Measurements from ENCODE around the gene EHBP1. TPM values are rescaled to one million over a fixed set of nuclear protein-coding genes. Genes with fewer than 3 reads are reported as not detected.

Gene EHBP1
- total RNA-seq, 5 donors from 2014 or later (not counting 1 experiment from before 2014, with no cell fraction given): 22.1 to 28.7 (median 26.1) TPM

DNA sequence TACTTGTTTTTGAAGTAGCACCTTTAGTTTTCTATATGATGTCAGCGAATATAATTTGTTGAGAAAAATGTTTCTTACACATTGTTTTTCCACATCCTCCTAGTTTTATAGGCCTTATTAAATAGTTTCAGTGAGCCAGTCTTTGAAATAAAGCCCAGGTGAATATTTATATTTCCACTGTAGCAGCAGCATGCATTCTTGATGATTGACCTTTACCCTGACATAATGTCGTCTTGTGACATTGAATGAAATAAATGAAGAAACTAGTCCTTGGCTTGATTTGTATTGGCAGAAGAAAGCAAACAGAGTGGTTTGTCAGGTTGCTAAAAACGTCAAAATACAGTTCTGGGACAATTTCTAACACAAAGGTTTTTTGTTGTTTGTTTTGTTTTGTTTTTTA, 84.4 kb downstream of the EHBP1 start:
- Histone ChIP-seq H3K36me3 (ENCODE audit: control insufficient read depth in 2 of 2, extremely low read depth in 1 of 2, insufficient read depth in 1 of 2, low read length in 1 of 2) (no peaks in the 10 kb centered on the region), H3K9me3 (no peaks in the 10 kb centered on the region), H3K27ac (ENCODE audit: low read length) (no peak overlapping the region), H3K4me3 (ENCODE audit: control insufficient read depth in 1 of 2, extremely low read depth in 1 of 2, low read length in 1 of 2) (no peak overlapping the region), H3K4me1 (ENCODE audit: control insufficient read depth in 1 of 2, extremely low read depth in 1 of 2, insufficient read depth in 2 of 2, low read length in 2 of 2) (no peaks in the 10 kb centered on the region), H3K27me3 (replicated peaks in 1 of 2; ENCODE audit: control insufficient read depth in 2 of 2, extremely low read depth in 1 of 2, insufficient read depth in 2 of 2, low read length in 1 of 2) (no peaks in the 10 kb centered on the region)
- Mint-ChIP-seq H3K4me3 (no peak overlapping the region), H3K27ac (no peak overlapping the region), H3K36me3 (no peaks in the 10 kb centered on the region), H3K9me3 (no peaks in the 10 kb centered on the region), H3K4me1 (peaks cover 0 to 12% (median 3%) of the 10 kb centered on the region in 3 donors), H3K27me3 (no peaks in the 10 kb centered on the region)
- ATAC-seq (replicated peaks in 1 of 4) (no peak), DNase-seq (no peak)
- ChIA-PET POLR2A (no interaction called here), CTCF (no interaction called here)
- 100% methylated on average over 1 of the region's 3 CpGs for WGBS (ENCODE audit: insufficient coverage)

- POLR2A ChIA-PET: no interaction called here
- ATAC-seq (replicated peaks in 1 of 4) (no peak), DNase-seq (no peak)
- Histone ChIP-seq H3K27me3 (replicated peaks in 1 of 2; ENCODE audit: control insufficient read depth in 2 of 2, extremely low read depth in 1 of 2, insufficient read depth in 2 of 2, low read length in 1 of 2) (no peaks in the 10 kb centered on the region), H3K9me3 (no peaks in the 10 kb centered on the region), H3K4me3 (ENCODE audit: control insufficient read depth in 1 of 2, extremely low read depth in 1 of 2, low read length in 1 of 2) (no peak overlapping the region), H3K4me1 (ENCODE audit: control insufficient read depth in 1 of 2, extremely low read depth in 1 of 2, insufficient read depth in 2 of 2, low read length in 2 of 2) (no peaks in the 10 kb centered on the region), H3K36me3 (ENCODE audit: control insufficient read depth in 2 of 2, extremely low read depth in 1 of 2, insufficient read depth in 1 of 2, low read length in 1 of 2) (no peaks in the 10 kb centered on the region), H3K27ac (ENCODE audit: low read length) (no peak overlapping the region)
- Mint-ChIP-seq H3K4me1 (peaks cover 0 to 12% (median 3%) of the 10 kb centered on the region in 3 donors), H3K36me3 (no peaks in the 10 kb centered on the region), H3K9me3 (no peaks in the 10 kb centered on the region), H3K27ac (no peak overlapping the region), H3K27me3 (no peaks in the 10 kb centered on the region), H3K4me3 (no peak overlapping the region)
- CTCF ChIA-PET: no interaction called here
- no CpG with 5 or more reads among the region's 2 CpGs for WGBS (ENCODE audit: insufficient coverage)
Observed at GRCh38 chr2:62792408-62792807, 86.9 kb downstream of the EHBP1 start.

DNA sequence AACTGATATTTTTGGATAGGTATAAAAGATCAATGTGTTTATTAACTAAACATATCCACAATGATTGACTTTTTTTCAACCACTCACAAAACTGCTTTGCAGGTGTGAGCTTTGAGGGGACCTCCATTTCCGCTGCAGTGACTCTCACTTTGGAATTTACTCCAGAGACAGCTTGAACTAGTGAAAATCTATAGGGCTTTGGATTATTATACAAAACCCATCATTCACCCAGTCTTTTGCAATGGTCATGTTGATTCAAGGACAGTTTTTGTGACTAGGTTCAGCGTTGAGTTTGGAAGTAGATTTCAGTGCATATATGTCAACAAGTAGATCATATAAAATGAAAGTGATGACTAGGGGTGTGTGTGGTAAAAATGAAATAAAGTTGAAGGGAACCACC, 87.7 kb downstream of the EHBP1 start:
- ChIA-PET POLR2A (interaction anchor here in 1 of 2 donors (0.7 kb wide), 1 partner anchor 50 kb away, joined by 3 read pairs; no protein-coding TSS in a partner anchor), CTCF (interaction anchor here in 1 of 2 donors (0.6 kb wide), 1 partner anchor 15 kb away, joined by 3 read pairs; no protein-coding TSS in a partner anchor)
- Mint-ChIP-seq H3K4me3 (no peak overlapping the region), H3K4me1 (peaks cover 0 to 11% (median 3%) of the 10 kb centered on the region in 3 donors), H3K27me3 (no peaks in the 10 kb centered on the region), H3K27ac (no peak overlapping the region), H3K36me3 (peaks cover 3% of the 10 kb centered on the region), H3K9me3 (no peaks in the 10 kb centered on the region)
- Histone ChIP-seq H3K4me3 (ENCODE audit: control insufficient read depth in 1 of 2, extremely low read depth in 1 of 2, low read length in 1 of 2) (no peak overlapping the region), H3K27ac (ENCODE audit: low read length) (no peak overlapping the region), H3K36me3 (ENCODE audit: control insufficient read depth in 2 of 2, extremely low read depth in 1 of 2, insufficient read depth in 1 of 2, low read length in 1 of 2) (no peaks in the 10 kb centered on the region), H3K27me3 (replicated peaks in 1 of 2; ENCODE audit: control insufficient read depth in 2 of 2, extremely low read depth in 1 of 2, insufficient read depth in 2 of 2, low read length in 1 of 2) (no peaks in the 10 kb centered on the region), H3K4me1 (ENCODE audit: control insufficient read depth in 1 of 2, extremely low read depth in 1 of 2, insufficient read depth in 2 of 2, low read length in 2 of 2) (no peaks in the 10 kb centered on the region), H3K9me3 (no peaks in the 10 kb centered on the region)
- WGBS (ENCODE audit: insufficient coverage): 100% methylated on average over 1 of the region's 2 CpGs
- no peak for DNase-seq
- no peak for ATAC-seq (replicated peaks in 1 of 4)

- no CpG with 5 or more reads among the region's 2 CpGs for WGBS (ENCODE audit: insufficient coverage)
- no peak overlapping the region for H3K27ac Mint-ChIP-seq
- CTCF ChIA-PET: no interaction called here
- ATAC-seq (replicated peaks in 1 of 4): no peak
- POLR2A ChIA-PET: no interaction called here
- H3K9me3 Mint-ChIP-seq: no peaks in the 10 kb centered on the region
- Histone ChIP-seq H3K27ac (ENCODE audit: low read length) (no peak overlapping the region), H3K27me3 (replicated peaks in 1 of 2; ENCODE audit: control insufficient read depth in 2 of 2, extremely low read depth in 1 of 2, insufficient read depth in 2 of 2, low read length in 1 of 2) (no peaks in the 10 kb centered on the region), H3K9me3 (no peaks in the 10 kb centered on the region), H3K36me3 (ENCODE audit: control insufficient read depth in 2 of 2, extremely low read depth in 1 of 2, insufficient read depth in 1 of 2, low read length in 1 of 2) (no peaks in the 10 kb centered on the region), H3K4me3 (ENCODE audit: control insufficient read depth in 1 of 2, extremely low read depth in 1 of 2, low read length in 1 of 2) (no peak overlapping the region), H3K4me1 (ENCODE audit: control insufficient read depth in 1 of 2, extremely low read depth in 1 of 2, insufficient read depth in 2 of 2, low read length in 2 of 2) (peaks cover 0 to 3% of the 10 kb centered on the region in 2 experiments)
- no peaks in the 10 kb centered on the region for H3K27me3 Mint-ChIP-seq
- H3K4me3 Mint-ChIP-seq: no peak overlapping the region
- DNase-seq: no peak
- H3K4me1 Mint-ChIP-seq: peaks cover 6 to 13% (median 7%) of the 10 kb centered on the region in 3 donors
- peaks cover 3% of the 10 kb centered on the region for H3K36me3 Mint-ChIP-seq
Observed at GRCh38 chr2:62794791-62795190, 89.3 kb downstream of the EHBP1 start.

DNA sequence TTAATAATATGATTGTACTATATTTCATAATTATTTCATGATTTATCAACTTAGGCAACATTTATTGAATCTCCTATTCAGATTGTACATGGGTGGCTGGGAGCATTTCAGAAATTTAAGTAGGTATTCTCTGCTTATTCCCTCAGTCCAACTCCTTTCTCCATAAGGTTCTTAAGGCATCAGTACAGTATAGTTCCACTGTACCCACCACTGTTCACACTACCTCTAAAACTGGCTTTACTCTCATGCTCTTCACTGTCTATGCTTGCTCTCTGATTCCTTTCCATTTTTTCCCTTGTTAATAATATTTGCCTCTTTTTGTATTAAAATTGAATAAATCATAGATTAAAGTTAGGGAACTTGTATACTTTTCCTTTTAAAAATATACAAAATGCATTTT, 89.8 kb downstream of the EHBP1 start:
- peaks cover 11 to 14% (median 12%) of the 10 kb centered on the region in 3 donors for H3K4me1 Mint-ChIP-seq
- no peaks in the 10 kb centered on the region for H3K36me3 ChIP-seq (ENCODE audit: control insufficient read depth in 2 of 2, extremely low read depth in 1 of 2, insufficient read depth in 1 of 2, low read length in 1 of 2)
- no peak overlapping the region for H3K27ac ChIP-seq (ENCODE audit: low read length)
- H3K27me3 ChIP-seq (replicated peaks in 1 of 2; ENCODE audit: control insufficient read depth in 2 of 2, extremely low read depth in 1 of 2, insufficient read depth in 2 of 2, low read length in 1 of 2): no peaks in the 10 kb centered on the region
- H3K9me3 Mint-ChIP-seq: no peaks in the 10 kb centered on the region
- DNase-seq (no peak), ATAC-seq (replicated peaks in 1 of 4) (no peak)
- ChIA-PET POLR2A (no interaction called here), CTCF (no interaction called here)
- H3K4me3 Mint-ChIP-seq: no peak overlapping the region
- H3K4me3 ChIP-seq (ENCODE audit: control insufficient read depth in 1 of 2, extremely low read depth in 1 of 2, low read length in 1 of 2): no peak overlapping the region
- H3K27me3 Mint-ChIP-seq: no peaks in the 10 kb centered on the region
- no peak overlapping the region for H3K27ac Mint-ChIP-seq
- peaks cover 0 to 3% of the 10 kb centered on the region in 2 experiments for H3K4me1 ChIP-seq (ENCODE audit: control insufficient read depth in 1 of 2, extremely low read depth in 1 of 2, insufficient read depth in 2 of 2, low read length in 2 of 2)
- H3K36me3 Mint-ChIP-seq: peaks cover 3% of the 10 kb centered on the region
- H3K9me3 ChIP-seq: no peaks in the 10 kb centered on the region

DNA sequence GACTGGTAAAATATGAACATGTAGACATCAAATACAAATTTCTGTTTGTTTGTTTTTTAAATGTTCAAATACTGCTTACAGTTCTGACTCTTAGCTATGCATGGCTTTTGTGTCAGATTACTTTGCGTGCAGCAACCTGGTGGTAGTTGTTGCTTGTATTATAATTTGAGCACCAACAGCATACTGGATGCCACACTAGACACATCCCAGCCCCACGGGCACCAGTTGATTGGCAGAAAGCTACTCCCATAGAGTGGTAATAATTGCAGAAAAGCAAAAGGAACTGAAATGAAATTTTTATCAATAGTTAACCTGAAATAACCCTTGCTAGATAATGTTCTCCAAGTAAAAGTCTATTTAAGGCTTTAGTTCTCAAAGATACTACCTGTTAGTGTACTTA, 91.6 kb downstream of the EHBP1 start:
- H3K4me1 Mint-ChIP-seq: peaks cover 26 to 30% (median 28%) of the 10 kb centered on the region in 3 donors
- Histone ChIP-seq H3K27me3 (replicated peaks in 1 of 2; ENCODE audit: control insufficient read depth in 2 of 2, extremely low read depth in 1 of 2, insufficient read depth in 2 of 2, low read length in 1 of 2) (no peaks in the 10 kb centered on the region), H3K27ac (ENCODE audit: low read length) (no peak overlapping the region), H3K9me3 (no peaks in the 10 kb centered on the region), H3K36me3 (ENCODE audit: control insufficient read depth in 2 of 2, extremely low read depth in 1 of 2, insufficient read depth in 1 of 2, low read length in 1 of 2) (no peaks in the 10 kb centered on the region), H3K4me3 (ENCODE audit: control insufficient read depth in 1 of 2, extremely low read depth in 1 of 2, low read length in 1 of 2) (no peak overlapping the region), H3K4me1 (ENCODE audit: control insufficient read depth in 1 of 2, extremely low read depth in 1 of 2, insufficient read depth in 2 of 2, low read length in 2 of 2) (peaks cover 0 to 3% of the 10 kb centered on the region in 2 experiments)
- no peaks in the 10 kb centered on the region for H3K9me3 Mint-ChIP-seq
- POLR2A ChIA-PET: no interaction called here
- ATAC-seq (replicated peaks in 1 of 4): no peak
- no peak overlapping the region for H3K4me3 Mint-ChIP-seq
- no peak for DNase-seq
- H3K27ac Mint-ChIP-seq: no peak overlapping the region
- peaks cover 3% of the 10 kb centered on the region for H3K36me3 Mint-ChIP-seq
- CTCF ChIA-PET: no interaction called here
- no peaks in the 10 kb centered on the region for H3K27me3 Mint-ChIP-seq
- WGBS (ENCODE audit: insufficient coverage): no CpG with 5 or more reads among the region's 2 CpGs

GRCh38 chr2:62800618-62801017, 95.1 kb downstream of the EHBP1 start:
- Mint-ChIP-seq H3K4me1 (peaks cover 30 to 31% (median 30%) of the 10 kb centered on the region in 3 donors), H3K4me3 (no peak overlapping the region), H3K27me3 (no peaks in the 10 kb centered on the region), H3K9me3 (no peaks in the 10 kb centered on the region), H3K36me3 (peaks cover 13% of the 10 kb centered on the region), H3K27ac (no peak overlapping the region)
- Histone ChIP-seq H3K4me3 (ENCODE audit: control insufficient read depth in 1 of 2, extremely low read depth in 1 of 2, low read length in 1 of 2) (no peak overlapping the region), H3K4me1 (ENCODE audit: control insufficient read depth in 1 of 2, extremely low read depth in 1 of 2, insufficient read depth in 2 of 2, low read length in 2 of 2) (peaks cover 0 to 3% of the 10 kb centered on the region in 2 experiments), H3K27me3 (replicated peaks in 1 of 2; ENCODE audit: control insufficient read depth in 2 of 2, extremely low read depth in 1 of 2, insufficient read depth in 2 of 2, low read length in 1 of 2) (no peaks in the 10 kb centered on the region), H3K36me3 (ENCODE audit: control insufficient read depth in 2 of 2, extremely low read depth in 1 of 2, insufficient read depth in 1 of 2, low read length in 1 of 2) (peaks cover 0 to 3% of the 10 kb centered on the region in 2 donors), H3K9me3 (no peaks in the 10 kb centered on the region), H3K27ac (ENCODE audit: low read length) (no peak overlapping the region)
- no peak for ATAC-seq (replicated peaks in 1 of 4)
- ChIA-PET POLR2A (no interaction called here), CTCF (no interaction called here)
- DNase-seq: peak in 1 of 35 experiments; percentile 2

All from T-cell (primary cell).